T-helper 2 cell (primary cell): Measurements from ENCODE around the gene EIF4E1B.

Experiments used
- DNase-seq, 5 experiments: peaks; one replicate each; pipeline versions ENCODE4 v3.0.0 to v3.0.0-alpha.2; 2012 to 2022

The EIF4E1B gene

DNA sequence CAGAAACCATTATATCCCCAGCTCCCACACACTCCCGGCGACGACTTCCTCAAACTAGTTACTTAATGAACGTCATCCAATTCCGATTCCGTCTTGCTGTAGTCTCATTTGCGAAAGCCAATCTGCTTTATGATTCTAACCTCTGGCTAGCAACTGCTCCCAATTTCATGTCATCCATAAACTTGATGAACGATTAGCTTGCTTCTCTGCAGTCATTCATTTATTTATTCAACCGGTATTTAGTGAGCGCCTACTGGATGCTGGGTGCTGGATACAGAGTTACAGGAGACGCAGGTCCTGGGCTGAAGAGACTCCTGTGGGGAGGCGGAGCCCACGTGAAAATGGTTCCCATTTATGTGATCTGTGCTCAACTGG is 63.0 kb downstream of the EIF4E1B start:
- no peak for DNase-seq

DNA sequence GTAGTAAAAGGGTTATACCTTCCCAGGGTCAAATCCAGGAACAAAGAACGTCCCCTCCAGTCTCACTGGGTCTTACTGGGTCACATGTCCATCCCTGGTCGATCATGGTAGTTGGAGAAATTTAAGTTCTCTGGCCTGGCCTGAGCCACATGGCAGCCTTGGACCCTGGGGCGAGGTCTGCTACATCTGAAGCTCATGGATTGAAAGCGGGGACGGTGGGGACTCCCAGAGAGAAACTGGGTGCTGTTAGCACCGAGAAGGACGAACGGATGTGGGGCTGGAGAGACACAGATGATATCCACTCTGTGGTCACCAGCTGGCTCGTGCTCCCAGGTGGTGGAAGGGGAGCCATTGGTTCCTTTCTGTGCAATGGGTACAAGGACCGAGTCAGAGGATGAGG is 63.7 kb downstream of the EIF4E1B start:
- DNase-seq = no peak

DNA sequence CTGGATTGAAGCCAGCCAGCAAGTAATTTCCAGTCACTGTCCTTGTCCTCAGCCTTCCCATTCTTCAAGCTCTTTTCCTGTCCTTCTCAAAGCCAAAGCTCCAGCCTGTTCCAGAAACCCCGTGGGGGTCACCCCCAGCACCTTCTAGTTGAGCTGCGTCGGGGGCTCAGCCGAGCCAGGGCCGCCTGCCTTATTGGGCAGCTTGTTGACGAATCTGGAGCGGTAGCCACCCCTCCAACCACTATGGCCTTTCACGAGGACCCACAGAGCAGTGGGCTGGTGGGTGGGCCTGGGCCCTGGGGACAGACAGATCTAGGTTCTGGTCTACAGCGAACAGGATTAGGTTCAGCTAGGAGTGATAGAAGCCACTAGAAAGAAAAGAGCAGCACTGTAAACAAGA is 64.2 kb downstream of the EIF4E1B start:
- DNase-seq = no peak

DNA sequence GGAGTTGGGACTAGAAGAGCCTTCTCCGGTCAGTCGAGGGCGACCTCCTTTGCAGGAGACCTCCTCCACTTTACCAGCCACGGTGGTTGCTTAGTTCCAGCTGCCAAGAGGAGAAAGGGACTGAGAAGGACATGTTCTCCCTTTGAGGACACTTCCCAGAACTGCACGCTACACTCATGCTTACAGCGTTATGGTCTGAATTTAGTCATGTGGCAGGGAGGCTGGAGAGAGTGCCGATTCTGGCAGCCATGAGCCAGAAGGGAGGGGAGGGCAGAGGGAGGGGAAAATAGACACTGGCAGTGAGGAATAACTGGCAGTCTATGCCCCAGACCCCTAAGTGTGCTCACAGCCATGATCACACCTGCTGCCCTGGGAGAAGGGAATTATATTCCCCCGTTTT is 64.6 kb downstream of the EIF4E1B start:
- DNase-seq = no peak
